GM21576 (cell line): ENCODE measurements around the gene NUAK1.

Experiments used
- ATAC-seq: cut with Tn5 transposase; IDR thresholded peaks from one replicate; pipeline ENCODE4 v1.9.1; 2021; ENCODE audit warnings: mild to moderate bottlenecking, moderate library complexity; ENCODE audit not compliant: unreplicated experiment

The NUAK1 gene

GRCh38 chr12:106131676-106132075, 7.1 kb downstream of the NUAK1 start:
- no peak for ATAC-seq

- no peak for ATAC-seq
These were observed 8.2 kb downstream of the NUAK1 start for GRCh38 chr12:106130474-106131113.

DNA sequence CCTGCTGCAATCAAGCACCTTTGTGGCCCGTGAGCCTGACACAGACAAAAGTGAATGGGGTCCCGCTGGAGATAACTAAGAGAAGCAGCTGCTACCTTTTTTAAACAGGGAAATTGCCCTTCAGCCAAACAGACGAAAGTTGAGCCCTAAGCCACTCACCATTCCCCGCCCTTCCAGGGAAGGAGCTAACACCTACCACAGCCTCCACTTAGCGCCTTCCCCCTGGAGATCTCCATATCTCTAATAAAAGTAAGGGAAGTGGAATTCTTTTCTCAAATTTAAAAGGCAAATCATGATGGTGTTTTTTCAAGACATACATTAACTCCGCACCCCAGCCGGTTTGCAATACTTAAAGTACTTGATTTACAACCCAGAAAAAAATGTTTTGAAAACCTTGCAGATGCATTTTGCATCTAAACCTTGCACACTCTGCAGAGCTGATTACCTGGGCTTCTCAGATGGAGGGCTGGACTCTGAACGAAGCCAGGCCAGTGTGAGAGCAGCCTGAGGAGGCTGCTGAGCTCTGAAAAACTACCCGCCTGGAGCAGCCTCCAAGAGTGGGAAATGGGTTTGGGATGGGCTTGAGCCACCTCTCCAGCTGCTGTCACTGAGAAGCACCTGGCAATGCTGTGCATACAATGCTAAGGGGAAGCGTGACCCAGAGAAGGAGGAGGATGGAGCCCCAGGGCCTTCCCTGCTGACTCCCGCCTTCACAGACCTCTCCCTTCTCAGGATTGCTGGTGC, 10.0 kb downstream of the NUAK1 start:
- ATAC-seq = no peak

GRCh38 chr12:106127338-106128126, 11.2 kb downstream of the NUAK1 start:
- ATAC-seq = no peak

- no peak for ATAC-seq
These were observed 12.1 kb downstream of the NUAK1 start for GRCh38 chr12:106126441-106127337.

- ATAC-seq = no peak
These were observed 13.2 kb downstream of the NUAK1 start for GRCh38 chr12:106125351-106126095.

DNA sequence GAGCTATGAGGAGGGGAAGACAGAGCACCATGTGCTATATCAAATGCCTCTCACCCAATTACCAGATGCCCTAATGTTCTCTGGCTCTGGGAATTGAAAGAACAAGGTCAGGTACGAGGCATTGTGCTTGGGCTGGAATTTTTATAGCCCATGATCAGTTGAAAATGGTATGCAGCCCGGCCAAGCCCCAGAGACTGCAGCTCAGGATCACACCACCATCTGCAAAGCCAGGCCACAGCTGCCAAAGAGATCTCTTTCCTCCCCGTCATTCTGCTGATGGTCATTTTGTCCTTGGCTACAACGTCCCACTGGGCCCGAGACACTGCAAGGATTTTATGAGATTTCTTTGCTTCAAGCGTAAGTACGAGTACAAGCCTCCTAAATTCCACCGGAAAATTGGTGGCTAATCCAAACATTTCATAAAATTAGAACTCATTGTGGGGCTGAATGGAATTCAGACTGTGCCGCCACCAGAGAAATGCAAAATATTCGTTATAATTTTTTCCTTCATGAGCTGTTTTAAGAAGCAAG, 15.1 kb downstream of the NUAK1 start:
- no peak for ATAC-seq

DNA sequence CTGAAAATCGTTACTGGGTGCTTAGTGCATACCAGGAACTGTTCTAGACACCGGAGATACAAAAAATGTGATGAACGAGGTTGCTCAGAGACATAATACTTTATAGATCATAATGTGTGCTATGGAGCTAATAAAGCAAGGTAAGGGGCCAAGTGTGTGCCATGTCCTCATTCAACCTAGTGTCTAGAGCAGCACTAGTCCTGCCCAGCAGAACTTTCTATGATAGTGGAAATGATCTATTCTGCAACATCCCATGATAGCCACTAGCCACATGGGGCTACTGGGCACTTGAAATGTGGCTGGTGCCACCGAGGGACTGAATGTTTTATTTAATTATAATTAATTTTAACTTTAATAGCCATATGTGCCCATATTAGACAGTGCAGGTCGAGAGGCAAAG, 15.6 kb downstream of the NUAK1 start:
- ATAC-seq = no peak

GRCh38 chr12:106122004-106122403, 16.8 kb downstream of the NUAK1 start:
- ATAC-seq = no peak

DNA sequence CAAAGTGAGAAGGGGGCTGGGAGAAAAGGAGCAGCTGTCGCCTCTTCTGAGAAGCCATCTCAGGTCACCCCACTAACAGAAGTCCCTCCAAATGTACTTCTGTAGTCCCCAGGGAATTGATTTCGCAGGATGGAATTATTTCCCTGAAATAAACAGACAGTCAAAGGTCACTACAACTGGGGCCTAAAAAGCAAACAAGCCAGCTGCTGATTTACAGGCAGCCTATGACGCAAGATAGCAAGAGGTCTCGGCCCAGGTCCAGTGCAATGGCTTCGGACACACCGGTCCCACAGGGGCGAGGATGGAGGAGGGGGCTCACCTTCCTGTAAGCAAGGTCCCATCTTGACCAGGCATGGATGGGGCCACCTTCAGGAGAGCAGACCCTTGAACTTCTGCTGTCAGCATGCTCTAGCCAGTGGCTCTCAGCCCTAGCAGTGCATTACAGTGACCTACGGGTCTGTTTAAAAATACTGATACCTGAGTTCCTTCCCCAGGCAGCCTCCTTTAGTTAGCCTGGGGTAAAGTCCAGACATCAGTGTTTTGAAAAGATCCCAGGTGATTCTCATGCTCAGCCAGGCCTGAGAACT, 18.1 kb downstream of the NUAK1 start:
- ATAC-seq = no peak

GRCh38 chr12:106119301-106119700, 19.5 kb downstream of the NUAK1 start:
- ATAC-seq = no peak

GRCh38 chr12:106118381-106119130, 20.2 kb downstream of the NUAK1 start:
- ATAC-seq = no peak

DNA sequence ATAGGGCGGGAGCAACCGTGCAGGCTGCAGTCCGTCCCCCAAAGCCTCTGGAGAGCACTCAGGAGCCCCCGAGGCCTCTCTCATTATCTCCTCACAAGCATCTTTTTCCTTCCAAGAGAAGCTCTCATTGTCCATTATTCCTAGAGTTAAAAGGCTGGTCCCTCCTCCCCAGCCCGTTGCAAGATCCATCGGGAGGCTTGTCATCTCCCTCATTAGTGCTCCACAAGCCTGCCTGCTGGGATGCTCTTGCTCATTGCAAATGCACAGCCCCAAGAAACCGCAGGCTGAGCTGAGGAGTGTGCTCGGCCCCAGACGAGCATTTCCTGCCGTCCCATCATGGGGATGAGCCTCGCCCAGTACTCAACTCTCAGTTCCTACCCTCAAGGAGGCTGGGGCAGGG, 23.3 kb downstream of the NUAK1 start:
- no peak for ATAC-seq

GRCh38 chr12:106114447-106115068, 24.2 kb downstream of the NUAK1 start:
- ATAC-seq = no peak

DNA sequence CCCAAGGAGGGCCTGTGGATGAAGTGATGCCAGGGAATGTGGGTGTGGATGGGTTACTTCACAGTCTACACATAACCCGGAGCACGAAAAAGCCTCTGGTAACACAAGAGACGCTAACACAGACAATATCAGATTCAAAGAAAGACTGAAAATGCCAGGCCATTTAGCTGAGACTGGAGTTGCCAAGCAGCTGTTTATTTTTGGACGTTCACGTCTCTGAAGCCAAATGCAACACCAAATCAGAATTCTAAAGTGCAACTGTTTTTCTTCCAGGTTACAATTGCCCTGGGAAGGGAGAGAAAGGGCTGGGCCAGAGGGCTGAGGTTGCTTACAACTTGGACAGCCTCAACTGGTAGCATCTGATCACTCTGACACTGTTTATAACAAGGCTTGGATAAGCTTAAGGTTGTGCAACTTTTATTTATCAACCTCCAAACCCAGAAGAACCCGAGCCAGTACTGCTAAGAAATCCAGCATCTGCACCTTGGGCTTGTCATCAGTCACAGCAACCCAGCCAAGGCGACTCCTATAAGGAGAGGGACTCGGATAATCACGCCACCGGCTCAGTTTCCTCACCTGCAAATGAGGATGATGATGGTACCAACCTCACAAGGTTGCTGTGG, 24.8 kb downstream of the NUAK1 start:
- ATAC-seq = no peak

- ATAC-seq = no peak
These were observed 25.3 kb downstream of the NUAK1 start for GRCh38 chr12:106113446-106113823.

- no peak for ATAC-seq
These were observed 25.7 kb downstream of the NUAK1 start for GRCh38 chr12:106113042-106113441.
